ENCODE measurements around the gene OAS2. TPM values are rescaled to one million over a fixed set of nuclear protein-coding genes. Genes with fewer than 3 reads are reported as not detected.

Gene OAS2
- total and polyA plus RNA-seq, 2 of the 4 experiments (the other 2 are of a cell fraction): under 0.01 TPM; not detected in 1

- Histone ChIP-seq H2AK9ac (replicated peaks; ENCODE audit: low read depth, low read length, poor library complexity) (no peak overlapping the region), H4K8ac (ENCODE audit: low read depth in 2 of 2, low read length in 2 of 2) (no peak overlapping the region), H3K18ac (ENCODE audit: low read depth, low read length) (no peak overlapping the region), H2BK15ac (ENCODE audit: low read depth, low read length) (no peak overlapping the region), H3K4me3 (ENCODE audit: insufficient read depth, low read depth, low read length) (no peak overlapping the region), H2AFZ (replicated peaks; ENCODE audit: low read length, poor library complexity) (no peak overlapping the region), H3K79me1 (ENCODE audit: low read depth in 1 of 2, low read length in 2 of 2) (no peaks in the 10 kb centered on the region), H3K27me3 (ENCODE audit: control insufficient read depth, insufficient read depth, low read length) (no peaks in the 10 kb centered on the region; the same call in 1 of the 2 replicates), H3K56ac (ENCODE audit: extremely low read depth, insufficient read depth, low read length) (no peak overlapping the region), H3K23ac (ENCODE audit: low read depth, low read length) (no peak overlapping the region), H3K4me1 (ENCODE audit: control insufficient read depth, insufficient read depth, low read length) (no peaks in the 10 kb centered on the region), H3K9me1 (ENCODE audit: insufficient read depth, low read length) (0 out of 2 replicates have a peak, but pooled peaks cover 3% of the 10 kb centered on the region), H2BK5ac (ENCODE audit: low read depth, low read length, poor library complexity, severe bottlenecking) (no peak overlapping the region), H4K5ac (ENCODE audit: low read depth, low read length) (no peak overlapping the region), H3K36me3 (ENCODE audit: control insufficient read depth, insufficient read depth, low read length) (no peaks in the 10 kb centered on the region), H4K91ac (ENCODE audit: insufficient read depth, low read depth, low read length) (no peak overlapping the region), H3K4ac (ENCODE audit: low read depth, low read length) (no peak overlapping the region), H4K20me1 (ENCODE audit: insufficient read depth, low read length) (no peaks in the 10 kb centered on the region), H3K14ac (replicated peaks; ENCODE audit: low read depth, low read length) (no peak overlapping the region), H3K9me3 (ENCODE audit: control insufficient read depth, insufficient read depth, low read length) (no peaks in the 10 kb centered on the region), H2BK20ac (ENCODE audit: low read depth, low read length) (no peak overlapping the region), H2BK120ac (ENCODE audit: low read depth, low read length) (no peak overlapping the region), H3K4me2 (ENCODE audit: low read depth, low read length) (no peak overlapping the region), H2AK5ac (ENCODE audit: low read depth, low read length) (no peak overlapping the region), H3K27ac (ENCODE audit: insufficient read depth, low read length) (no peak overlapping the region), H3K9ac (ENCODE audit: low read depth, low read length) (no peak overlapping the region)
- intact Hi-C loops (cut with micrococcal nuclease) (no loop called here), in situ Hi-C loops (cut with MboI; ENCODE audit: low sequenced_read_pairs) (no loop called here), dilution Hi-C loops (cut with HindIII; ENCODE audit: low sequenced_read_pairs, unreplicated experiment) (no loop called here)
- ChIA-PET POLR2A (ENCODE audit: unreplicated experiment) (no interaction called here), CTCF (no interaction called here)
- 60% methylated on average over 1 of the region's 8 CpGs; no CpG with 5 or more reads in 1 of the 2 experiments for WGBS, 2 experiments (ENCODE audit: extremely low coverage in 2 of 2, insufficient read length in 1 of 2)
- no TSS peak for BruUV-seq (replicated peaks)
- no peak for TF ChIP-seq CHD1 (IDR thresholded peaks at IDR 0.05; ENCODE audit: low read depth, low read length)
- no peak for TF ChIP-seq ELK1 (IDR thresholded peaks at IDR 0.05; ENCODE audit: borderline replicate concordance, low read depth, low read length)
- no peak for TF ChIP-seq SMC3 (IDR thresholded peaks at IDR 0.05; ENCODE audit: low read depth, low read length)
- no peak for TF ChIP-seq MXI1 (IDR thresholded peaks at IDR 0.05; ENCODE audit: borderline replicate concordance, low read depth, low read length)
- no peak for TF ChIP-seq NFE2L2 (IDR thresholded peaks at IDR 0.05; ENCODE audit: low read depth, low read length)
- no peak for ATAC-seq (ENCODE audit: low read depth)
- no peak for DNase-seq
Measured at GRCh38 chr12:113043240-113043639, 64.9 kb downstream of the OAS2 start.
